ENCODE measurements around the gene LZTR1. TPM values are rescaled to one million over a fixed set of nuclear protein-coding genes. Genes with fewer than 3 reads are reported as not detected.
A peak's percentile ranks its signal among the peaks of the same experiment; 100 is the strongest.

Gene LZTR1
- total RNA-seq, 1 donor from 2014 or later, result 51.6 TPM

- TF ChIP-seq, protein P1, sequence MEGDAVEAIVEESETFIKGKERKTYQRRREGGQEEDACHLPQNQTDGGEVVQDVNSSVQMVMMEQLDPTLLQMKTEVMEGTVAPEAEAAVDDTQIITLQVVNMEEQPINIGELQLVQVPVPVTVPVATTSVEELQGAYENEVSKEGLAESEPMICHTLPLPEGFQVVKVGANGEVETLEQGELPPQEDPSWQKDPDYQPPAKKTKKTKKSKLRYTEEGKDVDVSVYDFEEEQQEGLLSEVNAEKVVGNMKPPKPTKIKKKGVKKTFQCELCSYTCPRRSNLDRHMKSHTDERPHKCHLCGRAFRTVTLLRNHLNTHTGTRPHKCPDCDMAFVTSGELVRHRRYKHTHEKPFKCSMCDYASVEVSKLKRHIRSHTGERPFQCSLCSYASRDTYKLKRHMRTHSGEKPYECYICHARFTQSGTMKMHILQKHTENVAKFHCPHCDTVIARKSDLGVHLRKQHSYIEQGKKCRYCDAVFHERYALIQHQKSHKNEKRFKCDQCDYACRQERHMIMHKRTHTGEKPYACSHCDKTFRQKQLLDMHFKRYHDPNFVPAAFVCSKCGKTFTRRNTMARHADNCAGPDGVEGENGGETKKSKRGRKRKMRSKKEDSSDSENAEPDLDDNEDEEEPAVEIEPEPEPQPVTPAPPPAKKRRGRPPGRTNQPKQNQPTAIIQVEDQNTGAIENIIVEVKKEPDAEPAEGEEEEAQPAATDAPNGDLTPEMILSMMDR (IDR thresholded peaks at IDR 0.05), result no peak
- no peaks in the 10 kb centered on the region for H3K36me3 ChIP-seq
- DNase-seq (peak; percentile 17), ATAC-seq (no peak)
- H3K27me3 ChIP-seq (ENCODE audit: low read depth), result peaks cover 3% of the 10 kb centered on the region
- peaks cover 21% of the 10 kb centered on the region for H3K4me1 ChIP-seq
- no peak overlapping the region for H3K27ac ChIP-seq
- no peak overlapping the region for H3K4me3 ChIP-seq
- intact Hi-C loops (cut with DNase I), result no loop called here
- no peaks in the 10 kb centered on the region for H3K9me3 ChIP-seq
These were observed 59.8 kb downstream of the LZTR1 start for GRCh38 chr22:21041937-21042336.

GRCh38 chr22:21042978-21043859, 61.1 kb downstream of the LZTR1 start:
- Histone ChIP-seq H3K9me3 (no peaks in the 10 kb centered on the region), H3K27ac (no peak overlapping the region), H3K27me3 (ENCODE audit: low read depth) (peaks cover 3% of the 10 kb centered on the region), H3K4me1 (peaks cover 17% of the 10 kb centered on the region), H3K36me3 (no peaks in the 10 kb centered on the region), H3K4me3 (no peak overlapping the region)
- intact Hi-C loops (cut with DNase I), result no loop called here
- TF ChIP-seq, protein P1 (IDR thresholded peaks at IDR 0.05), result no peak
- ATAC-seq (no peak), DNase-seq (peak; percentile 25)

GRCh38 chr22:21043860-21044535, 61.9 kb downstream of the LZTR1 start:
- H3K9me3 ChIP-seq, result no peaks in the 10 kb centered on the region
- DNase-seq (peak; percentile 26), ATAC-seq (no peak)
- TF ChIP-seq, protein P1 (IDR thresholded peaks at IDR 0.05), result no peak
- H3K4me3 ChIP-seq, result no peak overlapping the region
- peaks cover 3% of the 10 kb centered on the region for H3K27me3 ChIP-seq (ENCODE audit: low read depth)
- no peak overlapping the region for H3K27ac ChIP-seq
- intact Hi-C loops (cut with DNase I), result no loop called here
- no peaks in the 10 kb centered on the region for H3K36me3 ChIP-seq
- peaks cover 13% of the 10 kb centered on the region for H3K4me1 ChIP-seq

DNA sequence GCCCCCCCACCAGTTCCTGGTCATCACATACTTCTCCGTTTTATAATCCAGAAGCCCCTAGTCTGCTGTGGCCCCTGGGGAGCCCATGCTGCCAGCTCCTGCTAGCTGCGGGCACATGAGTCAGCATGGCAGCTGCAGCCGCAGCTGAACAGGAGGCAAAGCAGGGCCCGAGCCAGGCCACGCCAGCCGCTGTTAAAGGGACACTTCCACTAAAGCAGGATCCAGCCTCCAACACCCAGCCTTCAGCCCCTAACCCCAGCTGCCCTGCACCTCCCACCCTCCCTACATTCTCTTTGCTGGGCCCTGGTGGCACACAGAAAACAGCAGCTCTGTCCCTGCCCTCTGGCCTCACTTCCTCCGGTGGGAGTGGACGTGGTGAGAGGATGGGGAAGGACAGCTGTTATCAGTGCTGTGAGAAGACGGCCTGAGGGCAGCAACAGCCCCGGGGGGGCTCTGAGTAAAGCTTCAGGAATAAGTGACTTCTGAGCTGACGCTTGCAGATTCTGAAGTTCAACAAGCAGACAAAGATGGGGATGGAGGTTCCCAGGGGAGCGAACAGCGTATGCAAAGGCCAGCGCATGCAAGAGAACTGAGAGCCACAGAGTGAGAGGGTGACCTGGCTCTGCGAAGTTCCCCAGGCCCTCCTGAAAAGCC, 63.0 kb downstream of the LZTR1 start:
- peak in 1 of 2 donors; percentile 22 for ATAC-seq
- Histone ChIP-seq H3K27me3 (ENCODE audit: low read depth) (peaks cover 3% of the 10 kb centered on the region), H3K9me3 (no peaks in the 10 kb centered on the region), H3K36me3 (no peaks in the 10 kb centered on the region), H3K4me3 (peak overlapping the region; percentile 46), H3K27ac (peak overlapping the region; percentile 48), H3K4me1 (peaks cover 13% of the 10 kb centered on the region)
- intact Hi-C loops (cut with DNase I), result no loop called here
- TF ChIP-seq, protein P1 (IDR thresholded peaks at IDR 0.05), result no peak
- DNase-seq, result peak; percentile 46

DNA sequence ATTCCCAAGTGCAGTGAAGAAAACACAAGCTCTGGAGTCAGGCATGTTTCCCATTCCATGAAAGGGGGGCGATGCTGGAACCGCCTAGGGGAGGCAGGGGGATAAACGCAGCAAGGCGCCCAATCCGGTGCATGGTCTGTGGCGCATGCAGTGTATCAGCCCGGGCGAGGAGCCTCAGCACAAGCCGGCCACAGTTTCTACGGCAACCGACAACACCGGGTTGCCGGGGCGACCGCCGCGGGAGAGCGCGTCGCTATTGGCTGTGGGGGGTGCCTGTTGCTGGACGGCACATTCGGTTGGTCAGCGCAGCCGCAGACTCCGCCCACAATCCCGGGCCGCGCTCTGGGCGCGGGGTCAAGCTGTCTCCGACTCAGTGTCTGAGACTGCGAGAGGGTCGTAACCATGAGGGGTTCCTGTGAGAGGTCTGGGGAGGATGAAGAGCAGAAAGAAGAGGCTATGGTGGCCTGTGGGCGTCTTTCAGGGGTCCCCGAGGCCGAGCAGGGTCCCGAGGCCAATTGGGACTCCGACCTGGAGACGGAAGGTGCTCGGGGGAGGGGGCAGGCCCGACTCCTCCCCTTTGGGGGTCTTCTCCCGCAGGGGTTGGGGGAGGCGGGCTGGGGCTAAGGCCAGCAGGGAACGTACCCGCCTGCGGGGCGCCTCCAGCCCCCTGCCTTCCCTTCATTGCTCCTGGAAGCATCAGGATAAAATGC, 63.6 kb downstream of the LZTR1 start, which contains the start of gene LRRC74B:
TSS of gene LRRC74B (plus strand) at position 362 of the 710 bp plus-strand sequence. CDS start at position 403, 41 bp downstream.
- ATAC-seq, result peak; percentile 93 to 95
- H3K27ac ChIP-seq, result peak within 1 kb of the TSS; percentile 48
- intact Hi-C loops (cut with DNase I), result no loop called here

More for the DNA sequence above, 63.6 kb downstream of the LZTR1 start, which contains the start of gene LRRC74B:
- peak; percentile 90 for DNase-seq
- TF ChIP-seq, protein P1 (IDR thresholded peaks at IDR 0.05), result no peak
- Histone ChIP-seq H3K9me3 (no peaks in the 10 kb centered on the region), H3K27me3 (ENCODE audit: low read depth) (peaks cover 3% of the 10 kb centered on the region), H3K4me1 (peaks cover 13% of the 10 kb centered on the region), H3K36me3 (no peaks in the 10 kb centered on the region), H3K4me3 (peak within 1 kb of the TSS; percentile 46)
